Erythroblast (primary cell): ENCODE data around the gene SYT1.

Source experiments
- GATA1 ChIP-seq: IDR thresholded peaks from 2 replicates; pipeline ENCODE4 v1.6.1; 2011; ENCODE audit warnings: low read depth, mild to moderate bottlenecking, control low read depth, low read length, moderate library complexity
- POLR2A ChIP-seq: IDR thresholded peaks from 2 replicates; pipeline ENCODE4 v1.6.1; 2011; ENCODE audit warnings: mild to moderate bottlenecking, low read length

GRCh38 chr12:78952552-78952929 is 88.0 kb downstream of the SYT1 start:
- no peak for TF ChIP-seq POLR2A
- TF ChIP-seq GATA1, result no peak
